GM23338 (cell line): ENCODE results near the gene RIN3.

ENCODE experiments used
- CREB1 ChIP-seq: fragments of 250-450 bp; sonication (Bioruptor Pico); IDR thresholded peaks from 2 replicates; pipeline ENCODE4 v1.5.0; 2020; ENCODE audit warnings: low read depth, mild to moderate bottlenecking, moderate library complexity
- CTCF ChIP-seq, 2 experiments: fragments of 200-600 bp in 1 of 2; sonication (generic) in 1 of 2; conservative IDR thresholded peaks; 2 replicates each; pipeline versions ENCODE4 v1.5.1 to v1.6.1; 2016 to 2017; ENCODE audit warnings: antibody characterized with exemption in 2 of 2, low read depth in 2 of 2, mild to moderate bottlenecking in 2 of 2, moderate library complexity in 1 of 2
- ETS1 ChIP-seq: IDR thresholded peaks from 2 replicates; pipeline ENCODE4 v1.6.1; 2016; ENCODE audit warnings: antibody characterized with exemption
- EZH2 ChIP-seq: fragments of 200-600 bp; sonication (generic); IDR thresholded peaks from one replicate; pipeline ENCODE4 v1.8.0; 2017; ENCODE audit warnings: antibody characterized with exemption, mild to moderate bottlenecking, low read depth; ENCODE audit not compliant: unreplicated experiment
- EZH2phosphoT487 ChIP-seq: fragments of 200-600 bp; sonication (generic); IDR thresholded peaks from one replicate; pipeline ENCODE4 v1.8.1; 2018; ENCODE audit warnings: antibody characterized with exemption; ENCODE audit not compliant: unreplicated experiment
- JUNB ChIP-seq: IDR thresholded peaks from one replicate; pipeline ENCODE4 v1.6.1; 2016; ENCODE audit warnings: antibody characterized with exemption; ENCODE audit not compliant: unreplicated experiment
- POLR2AphosphoS5 ChIP-seq: IDR thresholded peaks from 2 replicates; pipeline ENCODE4 v1.6.1; 2016; ENCODE audit warnings: antibody characterized with exemption, low read depth
- STAT1 ChIP-seq: IDR thresholded peaks from one replicate; pipeline ENCODE4 v1.6.1; 2016; ENCODE audit warnings: antibody characterized with exemption; ENCODE audit not compliant: unreplicated experiment
- TF ChIP-seq, protein P1 (sequence below): IDR thresholded peaks from one replicate; pipeline ENCODE4 v1.6.1; 2018; ENCODE audit warnings: antibody characterized with exemption; ENCODE audit not compliant: unreplicated experiment

GRCh38 chr14:92610849-92611271 is 97.3 kb downstream of the RIN3 start:
- TF ChIP-seq CTCF (conservative IDR thresholded peaks at IDR 0.05; ENCODE audit: low read depth in 2 of 2) (no peak), EZH2phosphoT487 (no peak), CREB1 (CRISPR knock-in tag) (no peak), EZH2 (no peak), JUNB (no peak), STAT1 (no peak), ETS1 (no peak), POLR2AphosphoS5 (no peak)
- TF ChIP-seq, protein P1, sequence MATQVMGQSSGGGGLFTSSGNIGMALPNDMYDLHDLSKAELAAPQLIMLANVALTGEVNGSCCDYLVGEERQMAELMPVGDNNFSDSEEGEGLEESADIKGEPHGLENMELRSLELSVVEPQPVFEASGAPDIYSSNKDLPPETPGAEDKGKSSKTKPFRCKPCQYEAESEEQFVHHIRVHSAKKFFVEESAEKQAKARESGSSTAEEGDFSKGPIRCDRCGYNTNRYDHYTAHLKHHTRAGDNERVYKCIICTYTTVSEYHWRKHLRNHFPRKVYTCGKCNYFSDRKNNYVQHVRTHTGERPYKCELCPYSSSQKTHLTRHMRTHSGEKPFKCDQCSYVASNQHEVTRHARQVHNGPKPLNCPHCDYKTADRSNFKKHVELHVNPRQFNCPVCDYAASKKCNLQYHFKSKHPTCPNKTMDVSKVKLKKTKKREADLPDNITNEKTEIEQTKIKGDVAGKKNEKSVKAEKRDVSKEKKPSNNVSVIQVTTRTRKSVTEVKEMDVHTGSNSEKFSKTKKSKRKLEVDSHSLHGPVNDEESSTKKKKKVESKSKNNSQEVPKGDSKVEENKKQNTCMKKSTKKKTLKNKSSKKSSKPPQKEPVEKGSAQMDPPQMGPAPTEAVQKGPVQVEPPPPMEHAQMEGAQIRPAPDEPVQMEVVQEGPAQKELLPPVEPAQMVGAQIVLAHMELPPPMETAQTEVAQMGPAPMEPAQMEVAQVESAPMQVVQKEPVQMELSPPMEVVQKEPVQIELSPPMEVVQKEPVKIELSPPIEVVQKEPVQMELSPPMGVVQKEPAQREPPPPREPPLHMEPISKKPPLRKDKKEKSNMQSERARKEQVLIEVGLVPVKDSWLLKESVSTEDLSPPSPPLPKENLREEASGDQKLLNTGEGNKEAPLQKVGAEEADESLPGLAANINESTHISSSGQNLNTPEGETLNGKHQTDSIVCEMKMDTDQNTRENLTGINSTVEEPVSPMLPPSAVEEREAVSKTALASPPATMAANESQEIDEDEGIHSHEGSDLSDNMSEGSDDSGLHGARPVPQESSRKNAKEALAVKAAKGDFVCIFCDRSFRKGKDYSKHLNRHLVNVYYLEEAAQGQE: no peak
